ENCODE measurements around the gene LSG1. TPM values are rescaled to one million over a fixed set of nuclear protein-coding genes. Genes with fewer than 3 reads are reported as not detected.

The LSG1 gene
- total and polyA plus RNA-seq, 9 of the 15 experiments (the other 6 are each of a cell fraction or from before 2014, with no cell fraction given) = 14.9 to 73.7 (median 46.7) TPM

GRCh38 chr3:194606163-194606562 lies 65.8 kb downstream of the LSG1 start:
- no peak overlapping the region for H3K27ac ChIP-seq (ENCODE audit: extremely low read depth, low read depth, low read length)
- no peaks in the 10 kb centered on the region for H3K4me1 ChIP-seq (replicated peaks in 1 of 2; ENCODE audit: control insufficient read depth in 2 of 2, insufficient read depth in 2 of 2, low read length in 2 of 2)
- H3K9me3 ChIP-seq (replicated peaks; ENCODE audit: control insufficient read depth, insufficient read depth, low read depth, low read length) = no peaks in the 10 kb centered on the region
- ChIA-PET CTCF (ENCODE audit: low intra/inter-chr PET ratio) (no interaction called here), POLR2A (interaction anchor here (2.0 kb wide), 1 partner anchor 20 kb away, joined by 7 read pairs; no protein-coding TSS in a partner anchor)
- no peak overlapping the region for H3K4me2 ChIP-seq (ENCODE audit: insufficient read depth, low read length)
- no peak overlapping the region for H3K4me3 ChIP-seq
- no peaks in the 10 kb centered on the region for H3K9me1 ChIP-seq (ENCODE audit: control insufficient read depth, insufficient read depth, low read length)
- no peaks in the 10 kb centered on the region for H3K79me2 ChIP-seq (ENCODE audit: control insufficient read depth, insufficient read depth, low read length)
- H3K9ac ChIP-seq (ENCODE audit: insufficient read depth in 1 of 2, low read depth in 2 of 2, low read length in 2 of 2) = no peak overlapping the region
- in situ Hi-C loops (cut with MboI) = no loop called here
- ATAC-seq (no peak), DNase-seq (ENCODE audit: extremely low read depth in 1 of 4, low spot score in 3 of 4) (no peak), FAIRE-seq (no peak)
- intact Hi-C loops (cut with micrococcal nuclease) = no loop called here
- no TSS peak for BruUV-seq (replicated peaks)
- no peak overlapping the region for H2AFZ ChIP-seq (ENCODE audit: low read depth, low read length)
- WGBS (ENCODE audit: insufficient coverage, low coverage, missing lambda C conversion rate) = 72% methylated on average over 7 of the region's 8 CpGs
- H3K27me3 ChIP-seq (ENCODE audit: control insufficient read depth in 2 of 2, insufficient read depth in 2 of 2, low read length in 2 of 2) = no peaks in the 10 kb centered on the region
- H4K20me1 ChIP-seq (replicated peaks; ENCODE audit: control insufficient read depth, insufficient read depth, low read length) = no peaks in the 10 kb centered on the region
- TF ChIP-seq ZNF75A (CRISPR knock-in tag; IDR thresholded peaks at IDR 0.05) (no peak), HEY1 (CRISPR knock-in tag; IDR thresholded peaks at IDR 0.05; ENCODE audit: borderline replicate concordance) (no peak), BDP1 (IDR thresholded peaks at IDR 0.05; ENCODE audit: insufficient read depth, insufficient read length) (no peak), ID3 (CRISPR knock-in tag; IDR thresholded peaks at IDR 0.05) (no peak), ID3 (tag; IDR thresholded peaks at IDR 0.05) (no peak), TAL1 (IDR thresholded peaks at IDR 0.05) (no peak), RBM14 (IDR thresholded peaks at IDR 0.05; ENCODE audit: borderline replicate concordance, insufficient read depth, low read depth, low read length) (no peak), SMARCB1 (IDR thresholded peaks at IDR 0.05; ENCODE audit: insufficient read length, low read depth) (no peak), FUS (optimal IDR thresholded peaks at IDR 0.05; ENCODE audit: low read depth, low read length) (no peak), RNF2 (IDR thresholded peaks at IDR 0.05) (no peak), ZNF232 (CRISPR knock-in tag; IDR thresholded peaks at IDR 0.05) (no peak), ZNF24 (IDR thresholded peaks at IDR 0.05) (no peak), TSC22D4 (tag; IDR thresholded peaks at IDR 0.05) (no peak), ZFP30 (CRISPR knock-in tag; IDR thresholded peaks at IDR 0.05; ENCODE audit: borderline replicate concordance) (no peak), PHTF2 (CRISPR knock-in tag; IDR thresholded peaks at IDR 0.05) (no peak)
- TF ChIP-seq, protein P1, sequence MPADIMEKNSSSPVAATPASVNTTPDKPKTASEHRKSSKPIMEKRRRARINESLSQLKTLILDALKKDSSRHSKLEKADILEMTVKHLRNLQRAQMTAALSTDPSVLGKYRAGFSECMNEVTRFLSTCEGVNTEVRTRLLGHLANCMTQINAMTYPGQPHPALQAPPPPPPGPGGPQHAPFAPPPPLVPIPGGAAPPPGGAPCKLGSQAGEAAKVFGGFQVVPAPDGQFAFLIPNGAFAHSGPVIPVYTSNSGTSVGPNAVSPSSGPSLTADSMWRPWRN (IDR thresholded peaks at IDR 0.05; ENCODE audit: low read depth) = no peak
- H3K36me3 ChIP-seq (ENCODE audit: control insufficient read depth, insufficient read depth, low read length) = peaks cover 10% of the 10 kb centered on the region; the same call in 1 of the 3 replicates

All from K562 (cell line).